ENCODE results near the gene MRPS26.
"Not testable (repeated sequence)": the region's sequence is repeated elsewhere in the genome, so short reads cannot be mapped to it uniquely, and the experiment has no call there.

The MRPS26 gene

GRCh38 chr20:3068075-3068474 lies 22.2 kb downstream of the MRPS26 start:
- Histone ChIP-seq H3K36me3 (ENCODE audit: insufficient read depth, low read length) (no peaks in the 10 kb centered on the region), H3K9me3 (ENCODE audit: insufficient read depth, low read depth, low read length) (no peaks in the 10 kb centered on the region), H3K4me3 (ENCODE audit: low read length) (no peak overlapping the region), H3K9ac (ENCODE audit: low read depth, low read length) (no peak overlapping the region), H3K4me1 (ENCODE audit: insufficient read depth, low read length) (no peaks in the 10 kb centered on the region), H3K27ac (ENCODE audit: low read depth, low read length) (no peak overlapping the region), H3K27me3 (ENCODE audit: insufficient read depth, low read length) (peaks cover 27% of the 10 kb centered on the region)
- WGBS = 87% methylated on average over 8 of the region's 8 CpGs

- Histone ChIP-seq H3K4me3 (ENCODE audit: low read length) (no peak overlapping the region), H3K27me3 (ENCODE audit: insufficient read depth, low read length) (peaks cover 35% of the 10 kb centered on the region), H3K36me3 (ENCODE audit: insufficient read depth, low read length) (no peaks in the 10 kb centered on the region), H3K27ac (ENCODE audit: low read depth, low read length) (no peak overlapping the region), H3K9ac (ENCODE audit: low read depth, low read length) (no peak overlapping the region), H3K9me3 (ENCODE audit: insufficient read depth, low read depth, low read length) (peaks cover under 1% of the 10 kb centered on the region; the same call in 1 of the 2 replicates), H3K4me1 (ENCODE audit: insufficient read depth, low read length) (no peaks in the 10 kb centered on the region)
- WGBS = 81% methylated on average over 8 of the region's 8 CpGs
Observed at GRCh38 chr20:3068986-3069900, 23.4 kb downstream of the MRPS26 start.

GRCh38 chr20:3070725-3071124 lies 24.9 kb downstream of the MRPS26 start:
- H3K9me3 ChIP-seq (ENCODE audit: insufficient read depth, low read depth, low read length) = peaks cover 9% of the 10 kb centered on the region
- no peaks in the 10 kb centered on the region for H3K4me1 ChIP-seq (ENCODE audit: insufficient read depth, low read length)
- H3K36me3 ChIP-seq (ENCODE audit: insufficient read depth, low read length) = no peaks in the 10 kb centered on the region
- H3K9ac ChIP-seq (ENCODE audit: low read depth, low read length) = no peak overlapping the region
- H3K4me3 ChIP-seq (ENCODE audit: low read length) = no peak overlapping the region
- H3K27ac ChIP-seq (ENCODE audit: low read depth, low read length) = no peak overlapping the region
- peaks cover 35% of the 10 kb centered on the region for H3K27me3 ChIP-seq (ENCODE audit: insufficient read depth, low read length)
- WGBS = 94% methylated on average over 4 of the region's 4 CpGs

DNA sequence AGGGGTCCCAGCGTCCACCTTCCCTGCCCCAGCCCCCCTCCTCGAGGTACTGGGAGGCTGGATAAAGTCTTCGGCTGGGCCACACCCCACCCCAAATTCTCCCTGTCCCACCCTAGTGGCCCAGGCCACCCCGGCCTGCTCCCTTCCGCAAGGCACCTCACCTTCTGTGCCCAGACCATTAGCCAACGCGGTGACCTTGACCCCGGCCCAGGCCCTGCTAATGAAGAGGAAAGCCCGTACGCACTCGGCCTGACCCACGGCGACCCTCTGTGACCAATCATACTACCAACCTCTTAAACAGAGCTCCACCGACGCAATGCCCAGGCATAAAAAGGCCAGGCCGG lies 25.4 kb downstream of the MRPS26 start:
- Histone ChIP-seq H3K27me3 (ENCODE audit: insufficient read depth, low read length) (peaks cover 35% of the 10 kb centered on the region), H3K4me3 (ENCODE audit: low read length) (peak overlapping the region; percentile 45; the same call in 1 of the 2 replicates), H3K9me3 (ENCODE audit: insufficient read depth, low read depth, low read length) (peaks cover 9% of the 10 kb centered on the region), H3K27ac (ENCODE audit: low read depth, low read length) (no peak overlapping the region), H3K9ac (ENCODE audit: low read depth, low read length) (no peak overlapping the region), H3K36me3 (ENCODE audit: insufficient read depth, low read length) (no peaks in the 10 kb centered on the region), H3K4me1 (ENCODE audit: insufficient read depth, low read length) (no peaks in the 10 kb centered on the region)
- 85% methylated on average over 16 of the region's 16 CpGs for WGBS

DNA sequence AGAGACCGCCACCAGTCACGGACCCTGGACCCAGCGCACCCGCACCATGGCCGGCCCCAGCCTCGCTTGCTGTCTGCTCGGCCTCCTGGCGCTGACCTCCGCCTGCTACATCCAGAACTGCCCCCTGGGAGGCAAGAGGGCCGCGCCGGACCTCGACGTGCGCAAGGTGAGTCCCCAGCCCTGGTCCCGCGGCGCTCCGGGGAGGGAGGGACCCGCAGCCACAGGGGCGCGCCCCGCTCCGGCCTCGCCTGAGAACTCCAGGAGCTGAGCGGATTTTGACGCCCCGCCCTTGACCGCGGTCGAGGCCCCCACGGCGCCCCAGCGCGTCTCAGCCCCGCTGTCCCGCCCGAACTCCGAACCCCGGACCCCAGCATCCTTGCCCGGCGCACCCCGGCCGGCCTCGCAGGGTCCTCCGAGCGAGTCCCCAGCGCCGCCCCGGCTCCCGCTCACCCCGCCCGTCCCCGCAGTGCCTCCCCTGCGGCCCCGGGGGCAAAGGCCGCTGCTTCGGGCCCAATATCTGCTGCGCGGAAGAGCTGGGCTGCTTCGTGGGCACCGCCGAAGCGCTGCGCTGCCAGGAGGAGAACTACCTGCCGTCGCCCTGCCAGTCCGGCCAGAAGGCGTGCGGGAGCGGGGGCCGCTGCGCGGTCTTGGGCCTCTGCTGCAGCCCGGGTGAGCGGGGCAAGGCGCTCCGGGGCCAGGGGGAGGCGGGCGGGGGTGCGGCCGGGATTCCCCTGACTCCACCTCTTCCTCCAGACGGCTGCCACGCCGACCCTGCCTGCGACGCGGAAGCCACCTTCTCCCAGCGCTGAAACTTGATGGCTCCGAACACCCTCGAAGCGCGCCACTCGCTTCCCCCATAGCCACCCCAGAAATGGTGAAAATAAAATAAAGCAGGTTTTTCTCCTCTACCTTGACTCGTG lies 26.0 kb downstream of the MRPS26 start, which contains the start of gene OXT:
OXT (plus strand) TSS at position 11 of the 920 bp plus-strand sequence; CDS start at position 47, 36 bp downstream.
- Histone ChIP-seq H3K4me3 (ENCODE audit: low read length) (peak within 1 kb of the TSS; percentile 45), H3K27me3 (ENCODE audit: insufficient read depth, low read length) (peaks cover 35% of the 10 kb centered on the region), H3K9ac (ENCODE audit: low read depth, low read length) (no peak within 1 kb of the TSS)

DNA sequence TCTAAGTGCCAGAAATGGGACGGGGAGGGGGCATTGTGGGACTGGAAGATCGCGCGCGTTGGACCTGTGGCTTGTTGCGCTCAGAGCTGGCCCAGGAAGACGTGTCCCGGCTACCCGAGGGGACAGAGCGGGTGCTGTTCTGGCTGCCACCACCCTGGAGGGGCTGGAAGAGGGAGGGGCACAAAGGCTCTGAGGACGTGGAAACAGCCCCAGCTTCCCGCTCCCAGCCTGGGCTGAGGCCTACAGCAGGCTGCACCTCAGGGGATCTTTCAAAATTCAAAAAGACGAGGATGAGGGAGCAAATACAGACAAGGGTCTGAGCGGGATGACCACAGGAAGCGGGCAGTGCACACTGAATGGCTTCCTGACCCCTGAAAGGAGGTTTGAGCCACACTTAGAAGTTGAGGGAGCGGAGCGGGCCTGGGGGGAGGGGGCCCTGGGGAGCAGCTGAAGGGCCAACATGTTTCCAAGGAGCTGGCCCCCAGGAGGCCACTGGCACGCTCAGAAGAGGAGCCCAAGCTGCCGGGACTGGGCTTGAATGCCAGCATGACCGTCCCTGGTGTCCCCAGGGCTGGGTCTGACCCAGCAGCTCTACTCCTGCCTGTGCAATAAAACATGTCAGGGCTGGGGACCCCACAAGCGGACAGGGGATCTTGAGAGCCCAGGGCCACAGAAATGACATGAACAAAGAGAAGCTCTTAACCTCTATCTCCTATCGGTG lies 26.8 kb downstream of the MRPS26 start:
- 84% methylated on average over 22 of the region's 22 CpGs for WGBS
- peak overlapping the region; percentile 45 for H3K4me3 ChIP-seq (ENCODE audit: low read length)
- no peak overlapping the region for H3K9ac ChIP-seq (ENCODE audit: low read depth, low read length)
- peaks cover 35% of the 10 kb centered on the region for H3K27me3 ChIP-seq (ENCODE audit: insufficient read depth, low read length)
- H3K4me1 ChIP-seq (ENCODE audit: insufficient read depth, low read length) = no peaks in the 10 kb centered on the region
- H3K9me3 ChIP-seq (ENCODE audit: insufficient read depth, low read depth, low read length) = peaks cover 9% of the 10 kb centered on the region
- H3K36me3 ChIP-seq (ENCODE audit: insufficient read depth, low read length) = no peaks in the 10 kb centered on the region
- H3K27ac ChIP-seq (ENCODE audit: low read depth, low read length) = no peak overlapping the region

More for the DNA sequence above, 26.0 kb downstream of the MRPS26 start, which contains the start of gene OXT:
- peaks cover 9% of the 10 kb centered on the region for H3K9me3 ChIP-seq (ENCODE audit: insufficient read depth, low read depth, low read length)
- no peaks in the 10 kb centered on the region for H3K4me1 ChIP-seq (ENCODE audit: insufficient read depth, low read length)
- whole genome bisulfite sequencing = 17% methylated on average over 95 of the region's 95 CpGs
- no peak within 1 kb of the TSS for H3K27ac ChIP-seq (ENCODE audit: low read depth, low read length)
- no peaks in the 10 kb centered on the region for H3K36me3 ChIP-seq (ENCODE audit: insufficient read depth, low read length)

DNA sequence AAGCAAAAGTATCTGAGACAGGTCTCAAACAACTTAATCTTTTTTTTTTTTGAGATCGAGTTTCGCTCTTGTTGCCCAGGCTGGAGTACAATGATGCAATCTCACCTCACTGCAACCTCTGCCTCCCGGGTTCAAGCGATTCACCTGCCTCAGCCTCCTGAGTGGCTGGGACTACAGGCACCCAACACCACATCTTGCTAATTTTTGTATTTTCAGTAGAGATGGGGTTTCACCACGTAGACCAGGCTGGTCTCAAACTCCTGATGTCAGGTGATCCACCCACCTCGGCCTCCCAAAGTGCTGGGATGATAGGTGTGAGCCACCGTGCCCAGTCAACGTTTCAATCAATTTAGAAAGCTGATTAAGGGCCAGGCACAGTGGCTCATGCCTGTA lies 27.4 kb downstream of the MRPS26 start:
- 90% methylated on average over 8 of the region's 8 CpGs for WGBS
- not testable (repeated sequence) for H3K9ac ChIP-seq (ENCODE audit: low read depth, low read length); H3K27ac ChIP-seq (ENCODE audit: low read depth, low read length); H3K9me3 ChIP-seq (ENCODE audit: insufficient read depth, low read depth, low read length); H3K4me1 ChIP-seq (ENCODE audit: insufficient read depth, low read length); H3K36me3 ChIP-seq (ENCODE audit: insufficient read depth, low read length); H3K4me3 ChIP-seq (ENCODE audit: low read length)
- peaks cover 36% of the 10 kb centered on the region for H3K27me3 ChIP-seq (ENCODE audit: insufficient read depth, low read length)

GRCh38 chr20:3074812-3075211 lies 29.0 kb downstream of the MRPS26 start:
- H3K9me3 ChIP-seq (ENCODE audit: insufficient read depth, low read depth, low read length) = peaks cover 9% of the 10 kb centered on the region
- WGBS = 89% methylated on average over 6 of the region's 6 CpGs
- H3K4me1 ChIP-seq (ENCODE audit: insufficient read depth, low read length) = no peaks in the 10 kb centered on the region

GRCh38 chr20:3075315-3075714 lies 29.5 kb downstream of the MRPS26 start:
- H3K9me3 ChIP-seq (ENCODE audit: insufficient read depth, low read depth, low read length); H3K4me1 ChIP-seq (ENCODE audit: insufficient read depth, low read length); H3K9ac ChIP-seq (ENCODE audit: low read depth, low read length); H3K27ac ChIP-seq (ENCODE audit: low read depth, low read length); H3K4me3 ChIP-seq (ENCODE audit: low read length); H3K36me3 ChIP-seq (ENCODE audit: insufficient read depth, low read length): not testable (repeated sequence)
- peaks cover 48% of the 10 kb centered on the region for H3K27me3 ChIP-seq (ENCODE audit: insufficient read depth, low read length)
- WGBS = 98% methylated on average over 5 of the region's 6 CpGs

More at GRCh38 chr20:3074812-3075211, 29.0 kb downstream of the MRPS26 start:
- H3K27me3 ChIP-seq (ENCODE audit: insufficient read depth, low read length) = peaks cover 43% of the 10 kb centered on the region
- H3K4me3 ChIP-seq (ENCODE audit: low read length) = no peak overlapping the region
- no peaks in the 10 kb centered on the region for H3K36me3 ChIP-seq (ENCODE audit: insufficient read depth, low read length)
- no peak overlapping the region for H3K27ac ChIP-seq (ENCODE audit: low read depth, low read length)
- H3K9ac ChIP-seq (ENCODE audit: low read depth, low read length) = no peak overlapping the region

DNA sequence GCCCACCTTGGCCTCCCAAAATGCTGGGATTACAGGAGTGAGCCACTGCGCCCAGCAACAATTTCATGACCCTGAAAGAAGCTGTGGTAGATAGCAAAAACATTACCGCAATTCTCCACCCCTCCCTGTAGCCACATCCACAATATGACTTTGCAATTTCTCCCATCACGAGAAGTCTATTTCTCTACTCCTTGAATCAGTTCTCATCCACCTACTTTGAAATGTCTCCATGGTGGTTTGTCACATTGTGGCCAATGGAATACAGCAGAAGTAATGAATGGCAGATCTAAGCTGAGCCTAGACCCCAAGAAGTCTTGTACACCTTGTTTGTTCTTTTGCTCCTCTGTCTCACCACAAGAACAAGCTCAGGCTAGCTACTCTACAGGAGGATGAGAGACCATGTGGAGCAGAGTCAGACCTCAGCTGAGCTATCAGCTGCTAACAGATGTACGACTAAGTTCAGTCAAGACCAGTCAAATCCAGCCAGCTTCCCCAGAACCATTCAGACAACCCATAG lies 31.8 kb downstream of the MRPS26 start:
- H3K9ac ChIP-seq (ENCODE audit: low read depth, low read length) = no peak overlapping the region
- H3K36me3 ChIP-seq (ENCODE audit: insufficient read depth, low read length) = no peaks in the 10 kb centered on the region
- H3K27me3 ChIP-seq (ENCODE audit: insufficient read depth, low read length) = peaks cover 49% of the 10 kb centered on the region
- no peaks in the 10 kb centered on the region for H3K4me1 ChIP-seq (ENCODE audit: insufficient read depth, low read length)
- 92% methylated on average over 4 of the region's 4 CpGs for WGBS
- no peak overlapping the region for H3K27ac ChIP-seq (ENCODE audit: low read depth, low read length)
- peaks cover 9% of the 10 kb centered on the region for H3K9me3 ChIP-seq (ENCODE audit: insufficient read depth, low read depth, low read length)
- H3K4me3 ChIP-seq (ENCODE audit: low read length) = no peak overlapping the region
